Activated T-helper 17 cell treated with anti-CD3 and anti-CD28 coated beads, Interleukin-2, amount 50 U/mL, for 72 hours (primary cell): ENCODE data around the gene OXLD1. TPM values are rescaled to one million over a fixed set of nuclear protein-coding genes. Genes with fewer than 3 reads are reported as not detected.

Source experiments
- ATAC-seq: fragments of 150-1000 bp; cut with Tn5 transposase; replicated peaks from 2 replicates; pipeline ENCODE4 v1.10.0; 2021; ENCODE audit warnings: mild to moderate bottlenecking, moderate library complexity
- H3K27ac Mint-ChIP-seq: one replicate; pipeline ENCODE4 v1.8.0; 2022; ENCODE audit warnings: mixed read lengths
- H3K27me3 Mint-ChIP-seq: one replicate; pipeline ENCODE4 v1.8.0; 2022; ENCODE audit warnings: mixed read lengths
- H3K36me3 Mint-ChIP-seq: one replicate; pipeline ENCODE4 v1.8.0; 2022; ENCODE audit warnings: low read depth, mild to moderate bottlenecking, mixed read lengths
- H3K4me1 Mint-ChIP-seq: one replicate; pipeline ENCODE4 v1.8.0; 2022; ENCODE audit warnings: mixed read lengths
- H3K4me3 Mint-ChIP-seq: one replicate; pipeline ENCODE4 v1.8.0; 2022; ENCODE audit warnings: mild to moderate bottlenecking, mixed read lengths
- H3K9me3 Mint-ChIP-seq: one replicate; pipeline ENCODE4 v1.8.0; 2022; ENCODE audit warnings: mixed read lengths
- total RNA-seq, 2 donors: library from RNA; stranded (reverse); gene quantifications; one replicate each; pipeline ENCODE4 v1.2.3, GENCODE V29; 2022

Gene OXLD1
- total RNA-seq, 2 donors from 2014 or later, result 18.4 to 40.3 TPM

DNA sequence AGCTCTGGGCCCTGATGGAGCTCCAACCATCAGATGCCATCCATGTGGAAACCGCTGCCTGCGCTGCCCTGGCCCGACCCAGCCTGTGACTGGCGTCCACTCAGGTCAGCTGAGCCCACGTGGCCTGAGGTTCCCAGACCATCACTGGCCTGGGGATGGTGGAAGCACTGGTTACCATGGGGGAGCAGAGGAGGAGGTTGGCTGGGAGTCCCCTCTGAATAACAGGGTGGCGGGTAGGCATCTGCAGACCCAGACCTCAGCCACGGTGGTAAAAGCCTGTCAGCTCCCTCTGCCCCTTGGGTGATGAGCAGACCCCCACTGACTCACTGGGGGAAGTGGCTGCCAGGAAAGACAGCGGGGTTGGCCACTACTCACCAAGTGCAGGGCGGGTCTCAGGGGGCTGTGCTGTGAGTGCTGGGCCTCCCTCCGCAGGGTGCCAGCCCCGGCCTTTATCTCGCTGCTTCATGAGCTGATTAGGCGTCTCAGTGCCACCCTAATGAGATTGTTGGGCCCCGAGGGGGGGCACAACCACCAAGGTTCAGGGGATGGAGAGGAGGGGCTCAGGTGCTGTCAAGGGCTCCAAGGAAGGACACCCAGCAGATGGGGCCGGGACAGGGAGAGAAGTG lies 10.2 kb downstream of the OXLD1 start, which contains the start of gene PDE6G:
TSS of gene PDE6G (minus strand) at position 425 of the 626 bp plus-strand sequence. CDS start 3,237 bp downstream, outside the sequence.
- ATAC-seq, result no peak
- Mint-ChIP-seq H3K27ac (peak within 1 kb of the TSS; percentile 17), H3K36me3 (no peaks in the 10 kb centered on the region), H3K9me3 (no peaks in the 10 kb centered on the region), H3K4me1 (peaks cover 5% of the 10 kb centered on the region), H3K27me3 (peaks cover 4% of the 10 kb centered on the region), H3K4me3 (no peak within 1 kb of the TSS)

DNA sequence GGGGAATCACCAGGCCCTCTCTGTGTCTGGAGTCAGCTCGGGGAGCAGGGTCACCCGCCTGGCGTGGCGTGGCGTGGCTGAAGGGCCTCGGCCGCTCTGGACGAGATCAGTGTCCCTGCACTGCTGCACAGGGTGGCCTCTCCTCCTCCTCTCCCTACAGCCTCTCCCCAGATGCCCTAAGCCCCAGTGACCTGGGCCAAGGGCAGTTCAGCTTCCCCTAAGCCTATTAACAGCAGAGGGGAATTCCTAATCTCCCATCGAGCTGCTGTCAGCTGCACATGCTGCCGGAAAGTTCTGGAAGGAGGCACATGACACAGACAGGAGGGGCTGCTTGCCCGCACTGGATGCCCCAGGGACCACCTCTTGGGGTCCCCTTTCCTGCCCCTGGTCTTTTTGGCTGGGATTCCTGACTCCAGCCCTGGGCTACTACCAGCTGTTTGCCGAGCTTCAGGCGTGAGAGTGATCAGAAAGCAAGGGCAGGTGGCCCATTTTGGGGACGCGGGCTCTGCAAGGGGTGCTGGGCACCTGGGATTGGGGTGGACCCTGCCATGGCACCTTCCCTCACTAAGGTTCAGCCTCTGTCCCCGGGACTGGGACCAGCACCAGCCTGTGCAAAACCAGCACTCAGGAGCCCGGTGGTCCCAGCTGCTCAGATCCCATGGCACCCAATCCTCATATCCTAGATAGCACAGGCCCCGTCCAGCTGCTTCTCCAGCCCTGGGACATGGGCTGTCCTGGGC lies 10.9 kb downstream of the OXLD1 start:
- H3K27me3 Mint-ChIP-seq, result peaks cover 4% of the 10 kb centered on the region
- H3K4me1 Mint-ChIP-seq, result peaks cover 5% of the 10 kb centered on the region
- ATAC-seq, result no peak
- H3K4me3 Mint-ChIP-seq, result no peak overlapping the region
- H3K36me3 Mint-ChIP-seq, result no peaks in the 10 kb centered on the region
- H3K27ac Mint-ChIP-seq, result no peak overlapping the region
- no peaks in the 10 kb centered on the region for H3K9me3 Mint-ChIP-seq

DNA sequence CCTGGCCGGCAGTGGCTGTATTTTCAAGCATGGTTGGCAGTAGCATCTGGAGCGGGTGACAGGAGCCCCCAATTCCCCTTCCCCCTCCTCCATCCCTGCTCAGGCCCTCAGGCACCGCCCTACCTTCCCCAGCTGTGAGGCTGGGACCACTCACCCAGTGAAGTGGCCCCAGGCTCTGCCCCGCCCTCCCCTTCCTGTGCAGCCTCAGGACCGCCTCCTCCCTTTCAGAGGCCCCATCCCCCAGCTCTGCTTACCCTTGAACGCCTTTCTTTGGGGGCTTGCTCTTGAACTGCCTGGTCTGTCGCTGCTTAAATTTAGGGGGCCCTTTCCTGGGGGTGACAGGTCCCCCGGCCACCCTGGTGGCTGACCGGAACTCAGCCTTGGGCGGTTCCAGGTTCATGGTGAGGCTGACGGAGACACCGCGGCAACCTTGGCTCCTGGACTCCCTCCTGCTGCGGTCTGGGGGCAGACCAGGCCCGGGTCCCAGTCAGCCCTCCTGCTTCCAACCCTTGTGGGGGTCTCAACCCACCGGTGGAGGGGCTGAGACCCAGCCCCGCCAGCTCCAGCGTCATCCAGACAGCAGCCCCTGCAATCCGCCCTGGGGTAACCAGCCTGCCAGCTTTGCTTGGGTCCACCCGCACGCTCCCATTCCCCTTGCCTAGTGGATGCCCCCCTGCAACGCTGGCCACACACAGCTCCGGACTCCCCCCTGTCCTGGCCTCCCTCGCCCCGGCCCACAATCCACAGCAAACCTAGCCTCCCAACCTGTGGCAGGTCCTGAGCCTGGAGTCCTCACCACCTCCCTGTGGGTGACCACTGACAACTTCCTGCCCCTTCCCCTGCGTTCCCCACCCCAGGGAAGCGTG lies 13.3 kb downstream of the OXLD1 start:
- peak; percentile 38 for ATAC-seq
- Mint-ChIP-seq H3K27ac (peak overlapping the region; percentile 73), H3K9me3 (no peaks in the 10 kb centered on the region), H3K27me3 (peaks cover 4% of the 10 kb centered on the region), H3K4me3 (peak overlapping the region; percentile 37), H3K36me3 (no peaks in the 10 kb centered on the region), H3K4me1 (peaks cover 5% of the 10 kb centered on the region)

DNA sequence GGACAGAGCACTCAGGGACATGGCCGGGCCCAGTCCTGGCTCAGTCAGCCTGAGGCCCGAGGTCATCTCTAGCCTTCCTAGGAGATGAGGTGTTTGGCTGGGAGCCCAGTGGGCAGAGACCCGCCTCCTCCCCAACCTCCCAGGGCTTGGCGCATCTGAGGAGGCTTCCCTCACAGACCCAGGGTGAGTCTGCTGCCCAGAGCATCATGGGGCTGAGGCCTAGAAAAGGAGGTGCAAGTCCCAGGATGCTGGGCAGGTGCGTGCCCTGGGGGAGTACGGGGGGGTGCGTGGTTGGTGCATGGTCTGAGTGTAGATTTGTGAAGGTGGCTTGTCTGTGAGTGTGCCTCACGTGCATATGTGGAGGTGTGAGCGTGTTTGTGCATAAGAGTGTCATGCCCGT lies 14.7 kb downstream of the OXLD1 start:
- Mint-ChIP-seq H3K9me3 (no peaks in the 10 kb centered on the region), H3K27ac (no peak overlapping the region), H3K4me3 (no peak overlapping the region), H3K27me3 (peaks cover 8% of the 10 kb centered on the region), H3K36me3 (no peaks in the 10 kb centered on the region), H3K4me1 (peaks cover 5% of the 10 kb centered on the region)
- ATAC-seq, result no peak

DNA sequence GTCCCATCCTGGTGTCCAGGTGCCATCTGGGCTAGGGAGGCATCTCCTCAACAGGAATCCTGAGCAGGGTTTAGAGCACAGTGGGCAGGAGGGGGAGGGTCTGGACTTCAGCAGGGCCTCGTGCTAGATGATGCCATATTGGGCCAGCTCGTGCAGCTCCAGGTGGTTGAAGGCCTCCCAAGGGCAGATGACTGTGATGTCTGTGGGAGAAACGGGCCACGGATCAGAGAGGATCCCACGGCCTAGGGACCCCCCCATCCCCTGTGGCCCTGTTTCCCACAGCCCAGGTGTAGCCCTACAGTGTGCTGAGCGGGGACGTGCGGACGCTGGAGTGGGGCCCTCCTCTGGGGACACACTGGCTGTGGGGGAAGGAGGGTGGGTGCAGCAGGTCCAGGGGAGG lies 15.5 kb downstream of the OXLD1 start:
- Mint-ChIP-seq H3K27me3 (peaks cover 8% of the 10 kb centered on the region), H3K36me3 (no peaks in the 10 kb centered on the region), H3K4me1 (peaks cover 5% of the 10 kb centered on the region), H3K9me3 (no peaks in the 10 kb centered on the region), H3K4me3 (no peak overlapping the region), H3K27ac (no peak overlapping the region)
- ATAC-seq, result no peak

DNA sequence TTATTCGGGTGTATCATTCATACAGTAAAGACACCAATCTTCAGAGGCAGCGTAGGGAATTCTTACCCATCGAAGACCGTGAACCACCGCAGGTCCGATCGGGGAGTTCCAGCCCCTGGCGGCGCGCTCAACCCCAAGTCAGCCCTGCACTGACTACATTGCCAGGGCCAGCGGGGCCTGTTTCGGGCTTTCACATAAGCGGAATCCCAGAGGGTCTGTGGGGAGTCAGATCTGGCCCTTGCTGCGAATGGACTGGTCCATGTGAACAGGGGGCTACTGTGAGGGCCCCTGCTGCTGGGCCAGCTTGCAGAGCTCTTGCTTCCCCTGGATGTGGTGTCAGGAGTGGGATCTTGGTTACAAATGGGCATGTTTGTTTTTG lies 17.7 kb downstream of the OXLD1 start:
- no peak overlapping the region for H3K4me3 Mint-ChIP-seq
- peaks cover 8% of the 10 kb centered on the region for H3K27me3 Mint-ChIP-seq
- H3K9me3 Mint-ChIP-seq, result no peaks in the 10 kb centered on the region
- H3K27ac Mint-ChIP-seq, result no peak overlapping the region
- H3K36me3 Mint-ChIP-seq, result no peaks in the 10 kb centered on the region
- peaks cover 5% of the 10 kb centered on the region for H3K4me1 Mint-ChIP-seq
- no peak for ATAC-seq

DNA sequence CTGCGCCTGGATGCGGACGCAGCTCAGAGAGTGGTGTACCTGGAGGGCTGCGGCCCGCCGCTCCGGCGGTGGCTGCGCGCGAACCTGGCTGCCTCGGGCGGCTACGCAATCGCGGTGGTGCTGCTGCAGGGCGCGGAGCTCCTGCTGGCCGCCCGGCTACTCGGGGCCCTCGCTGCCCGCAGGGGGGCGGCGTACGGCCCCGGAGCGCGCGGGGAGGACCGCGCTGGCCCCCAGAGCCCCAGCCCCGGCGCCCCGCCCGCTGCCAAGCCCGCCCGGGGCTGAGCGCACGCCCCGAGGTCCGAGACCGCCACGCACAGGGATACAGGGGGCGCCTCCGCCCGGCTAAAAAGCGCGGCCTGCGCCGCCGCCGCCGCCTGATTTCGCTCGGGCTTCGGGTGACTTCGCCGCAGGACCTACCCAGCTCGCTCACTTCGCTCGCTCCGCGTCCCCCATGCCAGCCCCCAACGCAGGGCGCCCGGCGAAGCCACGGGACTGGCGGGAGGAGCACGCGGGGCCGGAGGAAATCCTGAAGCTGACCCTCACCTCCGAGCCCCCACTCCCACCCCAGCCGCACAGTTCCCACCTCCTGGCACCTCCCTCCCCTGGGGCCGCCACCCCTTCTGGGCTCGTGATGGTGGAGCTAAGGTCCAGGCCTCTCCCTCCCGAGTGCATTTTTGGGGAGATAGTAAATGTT lies 18.2 kb downstream of the OXLD1 start:
- ATAC-seq, result no peak
- no peak overlapping the region for H3K4me3 Mint-ChIP-seq
- peaks cover 8% of the 10 kb centered on the region for H3K27me3 Mint-ChIP-seq
- no peaks in the 10 kb centered on the region for H3K36me3 Mint-ChIP-seq
- no peak overlapping the region for H3K27ac Mint-ChIP-seq
- peaks cover 5% of the 10 kb centered on the region for H3K4me1 Mint-ChIP-seq
- H3K9me3 Mint-ChIP-seq, result no peaks in the 10 kb centered on the region

DNA sequence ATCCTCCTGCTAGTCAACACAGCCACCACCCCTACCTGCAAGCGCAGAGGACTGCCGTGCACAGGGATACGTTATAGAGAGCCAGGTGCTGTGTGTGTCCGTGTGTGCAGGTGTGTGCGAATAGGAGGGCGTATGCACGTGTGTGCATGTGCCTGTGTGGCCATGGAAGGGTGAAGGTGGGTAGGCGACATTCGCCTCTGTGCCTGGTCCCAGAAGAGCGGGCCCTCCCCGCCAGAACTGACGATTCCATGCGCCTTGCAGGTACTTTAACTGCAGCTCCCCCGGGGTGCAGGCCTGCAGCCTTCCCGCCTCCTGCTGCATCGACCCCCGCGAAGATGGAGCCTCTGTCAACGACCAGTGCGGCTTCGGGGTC lies 18.8 kb downstream of the OXLD1 start:
- Mint-ChIP-seq H3K4me3 (no peak overlapping the region), H3K27ac (no peak overlapping the region), H3K9me3 (no peaks in the 10 kb centered on the region), H3K27me3 (peaks cover 8% of the 10 kb centered on the region), H3K36me3 (no peaks in the 10 kb centered on the region), H3K4me1 (peaks cover 5% of the 10 kb centered on the region)
- no peak for ATAC-seq

DNA sequence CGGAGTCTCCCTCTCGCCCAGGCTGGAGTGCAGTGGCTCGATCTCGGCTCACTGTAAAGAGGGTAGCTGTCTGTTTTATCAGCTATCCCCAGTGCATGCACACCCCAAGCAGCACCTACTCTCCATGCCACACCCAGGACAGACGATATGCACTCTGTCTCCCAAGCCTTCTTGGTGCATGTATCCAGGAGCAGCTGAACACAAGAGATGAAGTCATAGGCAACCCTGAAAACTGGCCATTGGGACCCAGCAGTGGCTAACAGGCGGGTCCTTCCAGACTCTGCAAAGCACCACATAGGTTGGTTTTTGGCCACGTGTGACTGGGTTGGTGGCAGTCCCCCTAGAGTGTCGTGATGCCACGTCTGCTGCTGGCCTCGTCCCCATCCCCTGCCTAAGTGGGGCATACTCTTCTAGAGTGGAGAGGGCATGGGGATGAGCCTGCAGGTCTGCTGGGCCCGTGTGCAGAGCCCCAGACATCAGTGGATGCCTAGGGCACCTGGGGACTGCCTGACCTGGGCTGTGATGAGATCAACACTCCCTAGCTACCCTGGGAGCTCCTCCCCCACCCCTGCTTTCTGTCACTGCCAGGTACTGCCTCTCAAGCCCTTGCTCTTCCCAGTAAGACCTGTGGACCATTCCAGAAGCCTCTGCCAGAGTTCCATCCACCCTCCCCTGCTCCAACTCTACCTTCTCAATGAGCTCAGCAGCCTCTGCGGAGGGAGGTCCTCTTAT lies 19.4 kb downstream of the OXLD1 start:
- no peaks in the 10 kb centered on the region for H3K36me3 Mint-ChIP-seq
- H3K27ac Mint-ChIP-seq, result no peak overlapping the region
- H3K4me3 Mint-ChIP-seq, result no peak overlapping the region
- H3K9me3 Mint-ChIP-seq, result no peaks in the 10 kb centered on the region
- peaks cover 5% of the 10 kb centered on the region for H3K4me1 Mint-ChIP-seq
- ATAC-seq, result no peak
- H3K27me3 Mint-ChIP-seq, result peaks cover 8% of the 10 kb centered on the region

DNA sequence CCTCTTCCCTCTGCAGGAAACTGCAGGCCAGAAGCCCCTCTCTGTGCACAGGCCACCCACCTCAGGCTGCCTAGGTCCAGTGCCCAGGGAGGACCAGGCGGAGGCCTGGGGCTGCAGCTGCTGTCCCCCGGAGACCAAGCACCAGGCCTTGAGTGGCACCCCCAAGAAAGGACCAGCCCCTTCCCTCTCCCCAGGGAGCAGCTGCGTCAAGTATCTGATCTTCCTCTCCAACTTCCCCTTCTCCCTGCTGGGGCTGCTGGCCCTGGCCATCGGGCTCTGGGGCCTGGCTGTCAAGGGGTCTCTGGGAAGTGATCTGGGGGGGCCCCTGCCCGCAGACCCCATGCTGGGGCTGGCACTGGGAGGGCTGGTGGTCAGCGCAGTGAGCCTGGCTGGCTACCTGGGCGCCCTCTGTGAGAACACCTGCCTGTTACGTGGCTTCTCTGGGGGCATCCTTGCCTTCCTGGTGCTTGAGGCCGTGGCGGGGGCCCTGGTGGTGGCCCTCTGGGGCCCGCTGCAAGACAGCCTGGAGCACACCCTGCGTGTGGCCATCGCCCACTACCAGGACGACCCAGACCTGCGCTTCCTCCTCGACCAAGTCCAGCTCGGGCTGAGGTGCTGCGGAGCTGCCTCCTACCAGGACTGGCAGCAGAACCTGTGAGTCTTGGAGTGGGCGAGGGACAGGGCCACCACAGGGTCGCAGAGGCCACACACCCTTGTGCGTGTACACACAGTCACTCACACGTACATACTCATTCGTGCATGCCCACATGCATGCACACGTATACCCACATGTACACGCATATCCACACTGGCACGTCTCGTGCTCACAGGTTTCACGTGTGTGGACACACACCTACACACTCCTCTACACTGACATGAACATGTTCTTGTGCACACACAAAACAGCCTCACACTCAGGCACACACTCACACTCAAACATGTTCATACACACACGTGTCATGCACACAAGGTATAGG lies 21.1 kb downstream of the OXLD1 start:
- H3K4me1 Mint-ChIP-seq, result no peaks in the 10 kb centered on the region
- H3K27me3 Mint-ChIP-seq, result peaks cover 4% of the 10 kb centered on the region
- no peak for ATAC-seq
- H3K9me3 Mint-ChIP-seq, result no peaks in the 10 kb centered on the region
- H3K36me3 Mint-ChIP-seq, result no peaks in the 10 kb centered on the region
- no peak overlapping the region for H3K27ac Mint-ChIP-seq
- no peak overlapping the region for H3K4me3 Mint-ChIP-seq

DNA sequence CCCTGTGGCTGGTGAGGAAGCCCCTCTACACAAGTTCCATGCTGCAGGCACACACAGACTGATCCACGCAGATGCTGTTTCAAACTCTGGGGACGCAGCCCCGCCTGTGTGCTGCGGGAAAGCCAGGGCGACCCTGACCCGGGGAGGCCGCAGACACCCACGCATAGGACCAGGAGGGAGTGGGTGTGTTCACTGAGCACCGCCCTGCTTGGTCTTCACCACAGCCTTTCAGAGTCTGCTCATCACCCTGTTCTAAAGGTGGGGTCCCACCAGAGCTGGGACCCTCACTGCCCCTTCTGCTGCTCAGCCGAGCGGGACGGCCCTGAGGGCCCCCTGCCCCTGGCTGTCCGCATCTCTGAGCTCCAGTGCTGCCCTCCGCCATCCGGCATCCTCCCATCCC lies 21.9 kb downstream of the OXLD1 start:
- ATAC-seq, result no peak
- no peaks in the 10 kb centered on the region for H3K36me3 Mint-ChIP-seq
- H3K4me1 Mint-ChIP-seq, result no peaks in the 10 kb centered on the region
- no peaks in the 10 kb centered on the region for H3K9me3 Mint-ChIP-seq
- peaks cover 4% of the 10 kb centered on the region for H3K27me3 Mint-ChIP-seq
- no peak overlapping the region for H3K27ac Mint-ChIP-seq
- H3K4me3 Mint-ChIP-seq, result no peak overlapping the region

DNA sequence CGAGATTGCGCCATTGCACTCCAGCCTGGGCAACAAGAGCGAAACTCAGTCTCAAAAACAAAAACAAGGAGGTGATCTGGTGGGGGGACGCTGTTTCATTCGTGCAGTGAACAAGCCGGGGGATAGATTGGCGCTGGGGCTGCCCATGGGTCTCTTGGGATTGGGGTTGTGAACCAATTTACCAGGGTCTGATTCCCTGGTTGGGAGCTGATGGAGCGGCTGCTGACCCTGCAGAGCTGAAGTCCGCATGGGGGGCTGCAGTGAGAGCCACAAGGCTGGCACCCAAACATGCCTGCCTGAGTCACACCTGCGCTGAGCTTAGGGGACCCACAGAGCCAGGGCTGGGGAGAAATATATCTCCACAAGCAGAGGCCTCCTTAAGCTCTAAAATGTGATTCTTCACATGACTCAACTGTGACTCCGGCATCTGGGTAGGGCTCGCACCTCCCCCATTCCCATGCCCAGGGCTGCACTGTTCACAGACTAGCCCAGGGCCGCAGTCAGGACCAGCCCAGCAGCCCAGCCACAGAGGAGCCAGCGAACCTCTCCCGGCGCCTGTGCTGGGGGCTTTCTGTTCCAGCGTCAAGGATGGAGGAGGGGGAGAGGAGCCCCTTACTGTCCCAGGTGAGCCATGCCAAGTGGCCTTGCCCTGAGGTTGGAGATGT lies 24.4 kb downstream of the OXLD1 start:
- no peak for ATAC-seq
- H3K4me3 Mint-ChIP-seq, result no peak overlapping the region
- no peaks in the 10 kb centered on the region for H3K36me3 Mint-ChIP-seq
- no peaks in the 10 kb centered on the region for H3K9me3 Mint-ChIP-seq
- no peaks in the 10 kb centered on the region for H3K4me1 Mint-ChIP-seq
- peak overlapping the region; percentile 33 for H3K27ac Mint-ChIP-seq
- H3K27me3 Mint-ChIP-seq, result no peaks in the 10 kb centered on the region
